GM12873 (cell line): ENCODE measurements around the gene EZR.

Experiments
- CTCF ChIP-seq: IDR thresholded peaks from 2 replicates; pipeline ENCODE4 v1.5.1; 2012; ENCODE audit warnings: low read depth, mild to moderate bottlenecking, moderate library complexity, low read length, control low read depth; ENCODE audit not compliant: insufficient read depth; ENCODE audit errors: missing control alignments

The EZR gene

DNA sequence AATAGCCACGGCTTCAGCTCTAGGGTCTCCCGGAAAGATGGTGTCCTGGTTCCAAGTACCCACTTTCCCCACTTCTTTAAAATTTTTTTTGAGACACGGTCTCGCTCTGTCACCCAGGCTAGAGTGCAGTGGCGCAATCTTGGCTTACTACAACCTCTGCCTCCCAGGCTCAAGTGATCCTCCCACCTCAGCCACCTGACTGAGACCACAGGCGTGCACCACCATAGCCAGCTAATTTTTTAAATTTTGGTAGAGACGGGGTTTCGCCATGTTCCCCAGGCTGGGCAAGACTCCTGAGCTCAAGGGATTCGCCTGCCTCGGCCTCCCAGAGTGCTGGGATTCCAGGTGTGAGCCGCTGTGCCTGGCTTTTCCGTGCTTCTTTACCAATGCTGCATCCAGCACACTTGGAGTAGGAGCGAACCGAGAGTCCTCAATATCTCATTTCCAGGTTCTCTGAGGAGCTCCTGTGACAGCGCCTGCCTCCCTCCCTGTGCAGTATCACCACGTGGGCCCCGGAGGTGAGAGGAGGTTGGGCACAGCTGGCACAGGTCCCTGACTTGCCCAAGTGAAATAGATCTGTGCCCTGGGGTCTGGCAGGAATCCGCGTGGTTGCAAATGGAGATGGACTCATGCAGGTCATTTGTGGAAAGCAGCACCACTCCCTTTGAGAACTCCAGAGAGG lies 37.3 kb downstream of the EZR start:
- no peak for TF ChIP-seq CTCF

DNA sequence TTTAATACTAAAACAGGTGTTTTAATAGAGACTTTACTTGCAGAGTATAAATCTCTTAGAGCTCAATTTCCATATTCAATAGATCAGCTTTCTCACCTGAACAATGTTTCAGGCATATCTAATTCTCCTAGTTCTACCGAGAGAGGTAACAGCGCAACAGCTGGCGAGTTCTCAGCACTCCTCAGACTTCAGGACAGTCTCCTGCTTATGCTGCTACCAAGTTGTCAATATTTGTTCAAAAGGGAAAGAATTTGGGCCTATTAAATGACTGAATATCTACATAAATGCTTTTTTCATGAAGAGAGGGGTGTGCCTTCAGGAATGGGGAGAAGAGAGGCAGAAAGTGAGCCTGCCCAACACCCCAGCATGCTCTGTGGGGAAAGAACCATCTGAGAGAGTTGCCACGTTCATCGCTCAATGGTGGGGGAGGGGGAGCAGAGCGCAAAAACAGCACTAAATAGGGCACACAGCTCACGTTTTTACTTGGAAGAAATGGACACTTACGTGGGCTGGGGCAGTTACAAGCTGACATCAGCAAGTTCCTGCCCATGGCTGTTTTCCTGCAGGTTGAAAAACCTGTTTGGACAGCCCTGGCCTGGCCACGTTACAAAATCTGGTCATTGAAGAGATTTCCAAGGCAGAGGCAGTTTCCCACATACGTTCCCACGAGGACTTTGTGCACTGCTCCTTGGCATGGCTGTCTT lies 38.0 kb downstream of the EZR start:
- TF ChIP-seq CTCF, result no peak

DNA sequence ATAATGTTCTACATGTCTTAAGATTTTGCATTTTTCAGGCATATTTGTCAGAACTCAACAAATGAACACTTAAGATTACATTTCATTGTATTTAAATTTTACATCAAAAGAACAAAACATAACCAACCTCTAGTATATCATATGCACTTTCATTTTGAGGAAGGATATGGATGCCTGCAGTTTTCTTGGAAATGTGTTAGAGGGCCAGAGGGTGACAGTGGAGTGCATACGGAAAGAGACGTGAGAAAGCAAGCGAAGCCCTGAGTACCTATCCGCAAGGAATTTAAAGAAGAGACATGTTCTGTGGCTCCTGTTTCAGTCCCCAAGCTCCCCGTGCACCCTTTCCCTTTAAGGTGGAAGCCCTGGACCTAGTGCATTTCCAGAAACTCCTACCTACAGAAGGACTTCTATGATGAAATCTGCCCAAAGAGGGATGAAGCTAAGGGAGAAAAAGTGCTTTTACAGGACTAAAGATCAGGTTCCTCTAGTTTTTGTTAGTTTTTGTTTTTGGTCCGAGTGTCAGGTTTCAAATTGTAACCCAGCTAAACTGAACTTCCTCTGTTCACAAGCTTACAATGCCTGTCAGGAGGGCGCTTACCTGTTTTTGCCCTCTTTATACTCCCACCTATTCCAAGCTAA lies 38.8 kb downstream of the EZR start:
- no peak for TF ChIP-seq CTCF

GRCh38 chr6:158778005-158778527 lies 41.1 kb downstream of the EZR start:
- no peak for TF ChIP-seq CTCF

- no peak for TF ChIP-seq CTCF
Observed at GRCh38 chr6:158777510-158777909, 41.7 kb downstream of the EZR start.

DNA sequence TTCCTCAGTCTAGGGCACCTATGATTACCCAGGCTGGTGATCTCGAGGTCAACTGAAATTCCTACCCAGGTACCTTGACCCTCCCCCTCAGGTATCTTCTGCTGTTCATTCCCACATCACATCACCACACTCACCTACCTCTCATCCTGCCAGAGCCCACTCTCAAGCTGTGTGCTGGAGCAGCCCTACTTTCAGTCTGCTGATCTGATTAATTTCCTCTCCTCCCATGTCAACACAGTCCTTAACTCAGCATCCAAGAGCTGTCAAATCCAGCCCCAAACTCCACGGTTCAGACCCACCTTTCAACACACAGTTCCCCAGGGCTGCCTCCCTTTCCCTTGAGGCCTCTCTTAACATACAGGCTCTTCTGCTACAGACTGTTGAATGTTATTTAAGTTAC lies 42.4 kb downstream of the EZR start:
- no peak for TF ChIP-seq CTCF

- TF ChIP-seq CTCF, result no peak
Observed at GRCh38 chr6:158775832-158776231, 43.3 kb downstream of the EZR start.
